Hematopoietic multipotent progenitor cell (in vitro differentiated cells): ENCODE results near the gene SARDH. TPM values are rescaled to one million over a fixed set of nuclear protein-coding genes. Genes with fewer than 3 reads are reported as not detected.
A peak's percentile ranks its signal among the peaks of the same experiment; 100 is the strongest.

ENCODE experiments used
- DNase-seq, 3 donors: peaks; one replicate each; pipeline ENCODE4 v3.0.0-alpha.2; 2011 to 2015; ENCODE audit warnings: low read depth in 2 of 3, low spot score in 2 of 3
- total RNA-seq: library from RNA; depleted of rRNA; stranded (reverse); fragments of >200 nt; gene quantifications from one replicate; pipeline ENCODE4 v1.2.3, GENCODE V29; 2012

The SARDH gene
- total RNA-seq, 1 donor = 10.5 TPM

DNA sequence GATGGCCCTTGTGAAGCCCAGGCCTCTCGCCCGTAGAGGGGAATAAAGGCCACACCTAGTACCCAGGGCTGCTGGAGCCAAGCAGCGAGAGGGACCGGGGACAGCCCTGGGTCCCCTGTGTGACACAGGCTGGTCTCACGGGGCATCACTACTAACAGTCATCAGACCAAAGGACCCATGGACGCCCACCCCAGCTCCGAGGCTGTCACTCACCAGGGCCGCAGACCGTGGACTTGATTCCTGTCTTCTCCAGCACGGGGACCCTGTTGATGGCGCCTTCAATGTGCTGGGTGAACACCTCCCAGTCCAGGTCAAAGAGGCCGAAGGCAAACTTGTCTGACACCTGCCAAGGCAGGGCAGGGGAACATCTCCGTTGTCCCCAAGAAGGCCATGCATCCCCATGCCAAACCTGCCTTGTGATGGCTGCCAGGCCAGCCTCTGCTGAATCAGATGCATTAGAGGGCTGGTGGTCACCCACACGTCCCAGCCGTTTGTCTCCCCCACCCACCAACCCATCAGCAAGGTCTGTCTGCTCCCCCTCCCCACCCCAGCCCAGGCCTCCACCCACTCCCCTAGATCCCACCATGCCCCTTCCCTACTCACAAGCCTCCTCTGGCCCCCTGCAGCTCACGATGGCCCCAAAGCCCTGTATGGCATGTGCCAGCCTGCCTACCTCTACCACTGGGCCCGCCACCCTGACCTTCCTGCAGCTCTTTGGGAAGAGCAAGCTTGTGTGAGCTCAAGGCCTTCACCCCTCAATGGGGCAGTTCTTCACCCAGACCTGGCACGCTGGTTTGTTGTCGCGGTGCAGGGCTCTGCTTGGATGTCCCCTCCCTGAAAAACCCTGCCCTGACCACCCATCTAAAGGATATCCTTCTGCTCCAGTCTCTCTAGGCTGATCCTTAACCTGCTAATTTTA is 20.8 kb downstream of the SARDH start:
- DNase-seq = no peak

GRCh38 chr9:133716564-133717112 is 21.5 kb downstream of the SARDH start:
- no peak for DNase-seq

DNA sequence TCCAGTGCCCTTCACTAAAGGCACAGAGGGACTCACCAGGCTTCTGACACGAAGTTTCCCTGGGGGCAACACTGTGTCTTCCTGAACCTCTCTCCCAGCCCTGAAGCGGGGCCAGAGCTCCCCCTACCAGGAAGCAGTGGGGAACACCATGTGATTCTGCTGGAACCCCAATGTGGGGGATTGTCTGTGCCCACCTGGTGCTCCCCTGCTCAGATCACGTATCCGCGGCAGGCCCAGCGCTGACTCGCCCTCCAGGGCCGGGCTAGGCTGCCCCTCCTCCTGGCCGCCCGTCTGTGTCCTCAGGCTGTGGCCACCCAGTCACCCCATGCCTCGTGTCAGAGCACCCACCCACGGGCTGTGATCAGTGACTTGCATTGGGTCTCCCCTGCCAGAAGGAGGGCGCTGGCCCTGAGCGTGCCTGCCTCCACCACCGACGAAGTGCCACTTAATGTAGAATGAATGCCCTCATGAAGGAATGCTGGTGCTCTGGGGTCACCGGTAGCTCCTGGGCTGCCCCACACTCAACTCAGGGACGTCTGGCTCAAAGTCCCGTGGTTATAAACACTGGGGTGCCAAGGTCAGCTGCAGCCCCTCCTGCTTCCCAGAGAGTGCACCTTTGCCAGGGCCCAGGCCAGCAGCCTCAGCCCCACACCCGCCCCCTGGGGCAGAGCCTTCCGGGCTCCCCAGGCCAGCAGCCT is 22.1 kb downstream of the SARDH start:
- peak in 1 of 3 donors; percentile 39 for DNase-seq

GRCh38 chr9:133715295-133715865 is 22.8 kb downstream of the SARDH start:
- no peak for DNase-seq

DNA sequence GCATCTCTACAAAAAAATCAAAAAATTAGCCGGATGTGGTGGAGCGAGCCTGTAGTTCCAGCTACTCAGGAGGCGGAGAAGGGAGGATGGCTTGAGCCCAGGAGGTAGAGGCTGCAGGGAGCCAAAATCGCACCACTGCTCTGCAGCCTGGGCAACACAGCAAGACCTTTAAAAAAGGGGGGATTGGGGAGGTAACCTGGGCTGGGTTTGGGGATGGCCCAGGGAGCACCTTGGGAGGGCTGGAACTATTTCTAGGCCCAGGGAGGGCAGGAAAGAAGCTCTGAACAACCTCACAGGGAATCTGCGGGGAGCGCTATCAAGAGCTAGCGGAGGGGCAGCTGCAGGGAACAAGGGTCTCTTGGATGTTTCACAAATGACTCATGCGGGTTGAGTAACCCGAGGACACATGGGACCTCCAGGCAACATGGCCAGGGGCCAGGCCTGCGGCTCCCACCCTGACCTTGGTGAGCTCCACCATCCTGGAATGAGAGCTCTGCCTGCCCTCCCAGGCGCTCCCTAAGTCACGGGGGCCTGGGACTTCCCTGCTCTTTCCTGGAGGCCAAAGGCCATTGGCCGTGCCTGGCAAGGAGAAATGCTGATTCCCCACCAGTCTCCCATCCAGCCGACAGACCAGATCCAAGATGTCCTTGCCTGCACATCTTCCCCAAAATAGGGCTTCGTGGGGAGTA is 23.4 kb downstream of the SARDH start:
- DNase-seq = no peak

GRCh38 chr9:133713960-133714495 is 24.1 kb downstream of the SARDH start:
- no peak for DNase-seq

GRCh38 chr9:133713150-133713959 is 24.8 kb downstream of the SARDH start:
- DNase-seq = no peak

- no peak for DNase-seq
Measured at GRCh38 chr9:133712221-133713100, 25.7 kb downstream of the SARDH start.

GRCh38 chr9:133711428-133712220 is 26.5 kb downstream of the SARDH start:
- no peak for DNase-seq

DNA sequence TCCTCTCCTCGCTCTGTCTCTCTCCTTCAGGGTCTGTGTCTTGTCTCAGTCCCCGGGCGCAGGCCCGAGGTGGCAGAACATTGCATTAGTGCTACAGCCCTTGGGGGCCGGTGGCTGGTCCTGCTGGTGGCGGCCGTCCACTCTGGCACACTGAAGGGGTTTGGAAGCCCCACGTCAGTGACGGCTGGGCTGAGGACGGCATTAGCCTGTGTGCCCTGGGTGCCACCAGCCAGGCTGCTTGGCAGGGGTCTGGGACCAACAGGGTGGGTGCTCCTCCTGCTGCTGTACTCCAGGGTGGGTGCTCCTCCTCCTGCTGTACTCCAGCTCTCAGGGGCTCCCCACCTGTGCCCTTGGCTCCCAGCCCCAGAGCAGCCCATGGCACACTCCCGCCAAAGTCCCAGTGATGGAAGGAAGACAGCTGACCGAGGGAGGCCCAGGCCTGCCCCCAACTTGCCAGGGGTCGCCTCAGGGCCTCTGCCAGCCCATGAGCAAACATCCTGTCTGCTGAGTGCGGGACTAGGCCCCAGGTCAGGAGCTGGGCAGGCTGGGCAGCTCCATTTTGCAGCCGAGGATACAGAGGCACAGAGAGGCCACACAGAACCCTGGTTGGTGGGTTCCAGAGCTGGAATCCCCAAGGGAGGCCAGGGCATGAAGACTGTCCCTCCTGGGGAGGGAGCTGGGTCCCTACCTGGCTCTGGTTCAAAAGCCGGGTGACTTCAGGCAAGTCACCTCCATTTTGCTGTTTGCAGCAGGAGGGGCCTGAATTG is 27.3 kb downstream of the SARDH start:
- no peak for DNase-seq

DNA sequence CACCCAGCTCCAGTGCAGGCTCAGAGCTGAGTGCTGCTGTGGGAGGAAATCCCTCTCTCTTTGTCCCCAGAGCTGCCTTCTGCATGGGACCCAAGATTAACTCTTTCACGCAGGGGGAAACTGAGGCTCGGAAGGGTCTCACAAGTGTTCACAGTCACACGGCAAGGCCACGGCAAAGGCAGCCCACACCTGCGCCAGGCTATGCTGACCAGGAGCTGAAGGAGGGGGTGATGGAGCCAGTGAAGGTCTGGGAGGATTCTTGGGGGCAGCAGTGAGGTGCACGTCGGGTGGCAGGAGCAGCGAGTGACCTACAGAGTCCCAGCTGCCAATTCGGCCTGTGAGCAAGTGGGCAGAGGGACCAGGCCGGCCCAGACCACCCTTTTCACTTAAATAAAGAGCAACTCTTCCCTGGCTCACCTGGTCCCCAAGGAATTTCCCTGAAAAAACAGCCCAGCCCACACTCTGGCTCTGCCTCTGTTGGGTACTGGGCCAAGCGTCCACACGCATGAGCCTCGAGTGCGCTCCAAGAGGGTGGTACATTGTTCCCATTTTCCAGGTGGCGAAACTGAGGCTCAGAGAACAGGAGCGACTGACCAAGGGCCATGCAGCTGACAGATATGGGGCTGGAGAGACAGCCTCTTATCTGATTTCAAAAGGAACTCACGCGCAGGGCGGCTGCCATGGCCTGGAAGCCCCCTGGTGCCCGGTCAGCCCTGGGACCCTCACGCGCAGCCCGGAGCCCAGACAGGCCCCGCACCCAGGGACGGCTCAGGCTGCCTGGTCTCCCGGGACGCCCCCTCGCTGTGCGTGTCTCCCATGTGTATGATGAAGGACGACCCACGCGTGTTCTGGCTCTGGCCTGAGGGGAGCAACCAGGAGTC is 28.2 kb downstream of the SARDH start:
- DNase-seq = no peak

DNA sequence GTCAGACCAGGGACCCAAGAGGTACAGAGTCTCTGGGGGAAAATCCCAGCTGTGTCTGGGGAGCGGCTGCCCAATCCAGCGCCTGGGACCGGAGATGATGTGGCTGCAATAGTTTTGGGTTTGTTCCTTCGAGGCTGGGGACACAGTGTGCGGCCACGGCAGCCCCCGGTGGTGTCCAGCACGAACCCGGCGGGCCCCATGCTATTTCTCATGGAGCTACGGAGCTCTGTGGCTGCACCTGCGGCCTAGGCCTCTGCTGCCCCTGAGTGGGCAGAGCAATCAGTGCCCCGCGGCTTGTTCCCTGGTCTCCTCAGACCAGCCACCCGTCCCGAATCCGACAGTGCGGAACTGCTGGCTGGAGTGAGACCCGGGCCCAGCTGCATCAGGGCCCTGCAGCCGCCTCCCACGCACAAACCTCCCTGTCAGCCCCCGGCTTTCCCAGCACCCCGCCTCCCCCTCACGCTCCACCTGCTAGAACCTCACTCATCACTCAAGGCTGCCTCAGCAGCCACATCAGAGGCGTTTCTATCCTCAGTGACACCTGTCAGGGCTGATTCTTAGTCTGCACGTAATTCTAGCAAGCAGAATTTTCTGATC is 29.0 kb downstream of the SARDH start:
- DNase-seq = peak in 1 of 3 donors; percentile 45

DNA sequence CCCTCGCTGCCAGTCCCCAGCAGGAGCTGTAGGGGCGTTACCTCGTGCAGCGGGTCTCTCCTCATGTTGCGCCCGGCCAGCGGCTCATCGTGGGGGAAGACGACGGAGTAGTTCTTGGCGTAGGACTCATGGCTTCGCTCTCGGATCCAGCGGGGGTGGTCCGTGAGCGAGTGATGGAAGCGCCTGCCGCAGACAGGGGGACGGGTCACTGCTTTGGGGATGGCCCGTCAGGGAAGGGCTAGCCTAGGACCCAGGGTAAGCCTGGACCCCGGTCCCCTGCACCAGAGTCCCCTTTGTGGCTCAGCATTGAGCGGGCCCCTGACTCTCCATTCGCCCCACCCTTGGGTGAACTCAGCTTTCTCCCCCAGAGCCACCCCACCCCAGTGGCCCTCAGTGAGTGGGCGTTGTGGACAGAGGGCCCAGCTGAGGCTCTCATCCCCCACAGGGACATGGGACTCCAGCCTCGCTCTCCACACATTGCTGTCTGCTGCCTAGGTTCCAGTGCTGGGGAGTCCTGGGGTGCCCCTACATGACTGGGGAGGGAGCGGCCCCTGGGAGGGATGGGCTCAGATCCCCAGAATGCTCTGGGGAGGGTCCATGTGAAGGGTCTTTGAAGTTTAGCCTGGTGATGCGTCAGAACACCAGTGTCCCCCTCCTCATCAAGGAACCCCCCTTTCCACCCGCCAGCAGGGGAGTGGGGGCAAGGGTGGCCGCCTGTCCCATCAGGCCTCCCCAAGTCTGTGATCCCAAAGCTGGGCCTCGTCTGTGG is 29.7 kb downstream of the SARDH start:
- DNase-seq = no peak

DNA sequence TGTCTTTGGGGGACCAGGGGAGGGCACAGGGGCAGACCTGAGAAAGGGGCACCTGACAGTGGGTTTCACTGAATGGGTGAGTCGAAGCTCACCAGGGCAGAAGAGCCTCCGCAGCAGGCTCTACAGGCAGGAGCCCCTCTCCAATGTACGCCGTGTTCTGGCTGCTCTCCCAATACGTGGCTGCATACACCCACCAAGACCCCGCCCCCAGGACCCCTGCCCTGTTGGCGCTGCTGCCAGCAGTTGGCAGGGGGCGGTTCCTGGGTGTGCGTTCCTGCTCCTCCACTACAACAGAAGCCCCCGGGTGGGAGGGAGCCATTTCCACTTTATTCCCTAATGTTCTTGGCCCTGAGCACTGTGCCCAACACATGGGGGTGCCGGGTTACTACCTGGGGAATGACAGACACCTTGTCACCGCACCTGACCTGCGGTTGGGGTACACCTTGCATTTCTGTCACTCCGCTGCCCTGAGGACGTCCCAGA is 30.3 kb downstream of the SARDH start:
- no peak for DNase-seq
